H1 (cell line): ENCODE measurements around the gene LACTB. TPM values are rescaled to one million over a fixed set of nuclear protein-coding genes. Genes with fewer than 3 reads are reported as not detected.

Experiments
- ASH2L ChIP-seq: fragments of 200-600, 300-600 bp; sonication (generic); IDR thresholded peaks from one replicate; pipeline ENCODE4 v1.7.1; 2017; ENCODE audit warnings: low read length
- ATF3 ChIP-seq: IDR thresholded peaks from 2 replicates; pipeline ENCODE4 v1.6.1; 2011; ENCODE audit warnings: low read depth, mild to moderate bottlenecking, low read length; ENCODE audit not compliant: insufficient read depth
- BRCA1 ChIP-seq: IDR thresholded peaks from 2 replicates; pipeline ENCODE4 v1.6.1; 2012; ENCODE audit warnings: low read depth, low read length, improper control_type of control experiment
- EGR1 ChIP-seq: IDR thresholded peaks from 2 replicates; pipeline ENCODE4 v1.6.1; 2011; ENCODE audit warnings: low read depth, low read length, borderline replicate concordance
- MAFK ChIP-seq: IDR thresholded peaks from 2 replicates; pipeline ENCODE4 v1.6.1; 2012; ENCODE audit warnings: low read depth, mild to moderate bottlenecking, improper control_type of control experiment, low read length
- RNF2 ChIP-seq: fragments of 200-900, 300-1000 bp; sonication (generic); IDR thresholded peaks from 2 replicates; pipeline ENCODE4 v1.7.1; 2016; ENCODE audit warnings: borderline replicate concordance, low read depth, mild to moderate bottlenecking, antibody characterized with exemption, low read length; ENCODE audit not compliant: poor library complexity, severe bottlenecking; ENCODE audit errors: missing control alignments
- SIRT6 ChIP-seq: IDR thresholded peaks from one replicate; pipeline ENCODE4 v1.7.1; 2012; ENCODE audit warnings: low read length, inconsistent platforms
- TAF1 ChIP-seq: IDR thresholded peaks from 2 replicates; pipeline ENCODE4 v1.6.1; 2011; ENCODE audit warnings: mild to moderate bottlenecking, low read depth, low read length
- polyA plus RNA-seq, 7 experiments: library from polyadenylated mRNA; depleted of rRNA in 3 of 7; stranded (reverse) in 5 of 7; unstranded in 2 of 7; fragments of >200 nt in 5 of 7; fragments of 200-250 nt in 2 of 7; gene quantifications; 1 replicate in 5 of 7; 2 replicates in 1 of 7; 4 replicates in 1 of 7; pipeline versions ENCODE4 v1.2.1 to v1.2.3, GENCODE V29; 2011 to 2013; ENCODE audit warnings: missing spikeins in 2 of 7, mixed read lengths in 2 of 7
- total RNA-seq: library from RNA; stranded (reverse); fragmentation: NEBNext Ultra II Directional; extraction: Animal tissue kit (Norgen Biotek cat#: 25700); gene quantifications from 2 replicates; pipeline ENCODE4 v1.2.1, GENCODE V29; 2021

LACTB gene
- total and polyA plus RNA-seq, 2 of the 8 experiments (the other 6 are each of a cell fraction or from before 2014, with no cell fraction given): 5.8 to 14.9 TPM

- TF ChIP-seq SIRT6: no peak
- no peak for TF ChIP-seq TAF1
- TF ChIP-seq MAFK: no peak
- no peak for TF ChIP-seq EGR1
- no peak for TF ChIP-seq RNF2
- TF ChIP-seq ATF3: no peak
- TF ChIP-seq ASH2L: no peak
- no peak for TF ChIP-seq BRCA1
These were observed 64.4 kb downstream of the LACTB start (continued) for GRCh38 chr15:63186065-63186464.
